ENCODE measurements around the gene SH3YL1.

DNA sequence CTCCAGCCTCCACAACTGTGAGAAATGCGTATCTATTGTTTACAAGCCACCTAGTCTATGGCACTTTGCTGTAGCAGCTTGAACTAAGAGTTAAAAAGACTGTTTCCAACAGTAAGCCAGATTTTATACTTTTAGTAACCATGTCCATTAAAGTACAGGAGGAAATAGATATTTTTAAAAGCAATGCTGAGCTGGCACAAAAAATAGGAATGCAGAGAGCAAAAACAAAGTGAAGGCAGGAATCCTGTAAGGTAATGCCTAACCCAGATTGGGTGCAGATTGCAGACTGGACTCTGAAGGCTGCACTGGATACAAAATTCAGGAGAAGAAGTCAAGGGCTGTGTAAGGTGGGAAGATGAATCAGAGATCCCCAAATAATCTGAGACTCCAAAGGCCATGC is 55.5 kb downstream of the SH3YL1 start:
- TF ChIP-seq CTCF (conservative IDR thresholded peaks at IDR 0.05; ENCODE audit: low read depth in 2 of 2): no peak
- TF ChIP-seq EZH2 (IDR thresholded peaks at IDR 0.05; ENCODE audit: low read depth, unreplicated experiment): no peak
